Central memory CD8-positive, alpha-beta T cell (primary cell): ENCODE data around the gene BFSP1.

Experiments
- ATAC-seq: fragments of 150-1000 bp; cut with Tn5 transposase; replicated peaks from 2 replicates; pipeline ENCODE4 v1.10.0; 2022; ENCODE audit warnings: mild to moderate bottlenecking, moderate FRiP score, moderate number of reproducible peaks; ENCODE audit not compliant: poor library complexity, severe bottlenecking; ENCODE audit errors: extremely low read depth
- DNase-seq, 2 donors: peaks; one replicate each; pipeline ENCODE4 v3.0.0; 2021; ENCODE audit warnings: low spot score in 2 of 2
- H3K27ac Mint-ChIP-seq: one replicate; pipeline ENCODE4 v1.8.0; 2022; ENCODE audit warnings: low read depth, mild to moderate bottlenecking, moderate library complexity, mixed read lengths
- H3K27me3 Mint-ChIP-seq: one replicate; pipeline ENCODE4 v1.8.0; 2022; ENCODE audit warnings: mixed read lengths
- H3K36me3 Mint-ChIP-seq: one replicate; pipeline ENCODE4 v1.8.0; 2022; ENCODE audit warnings: mild to moderate bottlenecking, moderate library complexity, mixed read lengths; ENCODE audit not compliant: insufficient read depth
- H3K4me1 Mint-ChIP-seq: one replicate; pipeline ENCODE4 v1.8.0; 2022; ENCODE audit warnings: mixed read lengths
- H3K4me3 Mint-ChIP-seq: one replicate; pipeline ENCODE4 v1.8.0; 2022; ENCODE audit warnings: mild to moderate bottlenecking, moderate library complexity, mixed read lengths
- H3K9me3 Mint-ChIP-seq: one replicate; pipeline ENCODE4 v1.8.0; 2022; ENCODE audit warnings: mixed read lengths

BFSP1 gene

DNA sequence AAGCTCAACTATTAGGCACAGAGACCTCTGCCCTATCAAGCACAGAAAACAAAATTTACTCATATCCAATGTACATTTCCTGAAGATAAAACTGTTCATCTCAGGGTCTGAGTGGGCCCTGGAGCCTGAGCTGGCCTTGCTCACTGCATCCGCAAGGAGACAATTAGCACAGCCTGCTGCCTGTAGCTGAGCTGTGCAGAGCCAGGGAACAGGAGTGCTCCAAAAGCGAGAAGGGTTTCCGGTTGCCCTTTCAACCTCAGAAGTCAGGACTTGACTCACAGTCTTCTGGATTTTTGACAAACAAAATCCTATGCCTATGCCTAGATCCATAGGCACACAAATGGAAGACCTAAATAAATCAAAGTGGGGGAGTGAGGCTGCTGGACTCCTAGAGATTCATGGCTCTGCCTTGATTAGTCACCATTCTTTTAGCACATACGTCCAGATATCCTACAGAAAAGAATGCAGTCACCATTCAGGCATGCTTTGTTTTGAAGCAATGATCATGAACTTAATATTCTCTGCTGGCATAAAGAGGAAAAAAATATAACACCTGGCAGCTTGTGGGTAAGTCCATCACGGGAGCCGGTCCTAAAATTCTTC is 73.5 kb downstream of the BFSP1 start:
- no peak overlapping the region for H3K27ac Mint-ChIP-seq
- ATAC-seq (no peak), DNase-seq (no peak)
- H3K4me1 Mint-ChIP-seq = peaks cover 7% of the 10 kb centered on the region
- H3K27me3 Mint-ChIP-seq = peaks cover 51% of the 10 kb centered on the region
- H3K4me3 Mint-ChIP-seq = no peak overlapping the region
- no peaks in the 10 kb centered on the region for H3K9me3 Mint-ChIP-seq
- H3K36me3 Mint-ChIP-seq = no peaks in the 10 kb centered on the region

GRCh38 chr20:17457079-17457478 is 74.1 kb downstream of the BFSP1 start:
- Mint-ChIP-seq H3K27me3 (peaks cover 57% of the 10 kb centered on the region), H3K4me3 (no peak overlapping the region), H3K4me1 (peaks cover 7% of the 10 kb centered on the region), H3K27ac (no peak overlapping the region), H3K9me3 (no peaks in the 10 kb centered on the region), H3K36me3 (no peaks in the 10 kb centered on the region)
- DNase-seq (no peak), ATAC-seq (no peak)

DNA sequence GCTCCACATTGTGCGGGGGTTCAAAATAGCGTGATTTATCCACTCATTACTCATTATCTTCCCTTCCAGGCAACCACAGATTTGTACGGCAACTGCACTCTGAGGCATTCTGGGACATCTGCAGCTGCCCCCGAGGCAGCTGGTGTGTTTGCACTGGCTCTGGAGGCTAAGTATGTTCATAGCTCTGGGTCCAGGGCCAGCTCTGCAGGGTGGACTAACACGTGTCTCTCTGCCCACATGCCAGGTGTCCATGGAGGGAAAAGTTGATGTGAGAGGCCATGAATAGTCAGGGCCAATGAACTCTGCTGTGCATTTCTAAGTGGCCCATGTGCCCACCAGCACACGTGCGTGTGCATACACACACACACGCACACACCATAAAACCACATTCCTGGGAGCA is 74.9 kb downstream of the BFSP1 start:
- Mint-ChIP-seq H3K27me3 (peaks cover 65% of the 10 kb centered on the region), H3K4me3 (no peak overlapping the region), H3K4me1 (peaks cover 7% of the 10 kb centered on the region), H3K27ac (no peak overlapping the region), H3K36me3 (no peaks in the 10 kb centered on the region), H3K9me3 (no peaks in the 10 kb centered on the region)
- DNase-seq (no peak), ATAC-seq (no peak)

DNA sequence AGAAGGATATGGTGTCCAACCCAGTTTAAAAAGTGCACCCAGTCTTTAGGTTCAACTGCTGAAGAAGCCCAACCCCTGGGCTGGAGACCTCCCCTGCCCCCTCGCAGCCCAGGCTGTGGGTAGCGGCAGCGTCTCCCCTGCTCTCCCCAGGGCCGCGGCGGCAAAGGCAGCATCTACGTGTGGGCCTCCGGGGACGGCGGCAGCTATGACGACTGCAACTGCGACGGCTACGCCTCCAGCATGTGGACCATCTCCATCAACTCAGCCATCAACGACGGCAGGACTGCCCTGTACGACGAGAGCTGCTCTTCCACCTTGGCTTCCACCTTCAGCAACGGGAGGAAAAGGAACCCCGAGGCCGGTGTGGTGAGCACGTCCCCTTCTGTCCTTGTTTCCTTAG is 77.6 kb downstream of the BFSP1 start:
- H3K27ac Mint-ChIP-seq = no peak overlapping the region
- peaks cover 76% of the 10 kb centered on the region for H3K27me3 Mint-ChIP-seq
- H3K36me3 Mint-ChIP-seq = no peaks in the 10 kb centered on the region
- ATAC-seq (no peak), DNase-seq (no peak)
- H3K4me3 Mint-ChIP-seq = no peak overlapping the region
- H3K9me3 Mint-ChIP-seq = no peaks in the 10 kb centered on the region
- no peaks in the 10 kb centered on the region for H3K4me1 Mint-ChIP-seq

DNA sequence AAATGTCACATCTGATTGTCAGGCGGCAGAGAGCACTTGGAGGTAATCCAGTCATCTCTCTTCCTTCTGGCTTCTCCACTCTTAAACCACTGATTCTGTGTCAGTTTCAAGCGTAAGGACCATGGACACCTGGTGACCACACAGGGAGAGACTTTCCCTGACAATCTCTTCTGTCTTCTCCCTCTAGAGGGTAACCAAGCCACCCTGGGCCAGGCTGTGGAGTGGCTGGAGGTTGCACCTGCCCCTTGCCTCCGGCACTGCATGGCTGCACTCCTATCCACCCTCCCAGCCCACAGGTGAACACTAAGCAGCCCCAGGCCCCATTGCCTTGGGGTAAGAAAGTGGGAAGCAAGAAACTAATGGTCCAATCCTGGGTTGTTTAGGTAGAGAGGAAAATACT is 78.7 kb downstream of the BFSP1 start:
- Mint-ChIP-seq H3K27ac (no peak overlapping the region), H3K27me3 (peaks cover 67% of the 10 kb centered on the region), H3K9me3 (no peaks in the 10 kb centered on the region), H3K4me3 (no peak overlapping the region), H3K36me3 (peaks cover 1% of the 10 kb centered on the region), H3K4me1 (no peaks in the 10 kb centered on the region)
- no peak for DNase-seq
- ATAC-seq = no peak

DNA sequence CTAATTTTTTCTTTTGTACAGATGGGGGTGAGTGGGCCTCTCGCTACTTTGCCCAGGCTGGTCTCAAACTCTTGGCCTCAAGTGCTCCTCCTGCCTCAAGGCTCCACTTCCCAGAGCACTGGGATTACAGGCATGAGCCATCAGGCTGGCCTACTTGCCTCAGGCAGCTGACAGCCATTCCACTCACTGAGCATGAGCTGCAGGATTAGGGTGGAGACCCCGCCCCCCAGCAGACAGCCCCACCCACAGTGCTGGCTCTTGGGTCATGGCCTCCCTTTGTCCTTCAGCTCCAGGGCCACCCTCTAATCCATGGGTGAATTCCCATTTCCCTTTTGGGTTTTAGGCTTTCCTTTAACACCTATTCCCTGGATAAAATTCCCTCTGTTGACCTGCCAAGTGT is 82.1 kb downstream of the BFSP1 start:
- H3K4me3 Mint-ChIP-seq = no peak overlapping the region
- peaks cover 52% of the 10 kb centered on the region for H3K27me3 Mint-ChIP-seq
- ATAC-seq (no peak), DNase-seq (no peak)
- no peaks in the 10 kb centered on the region for H3K9me3 Mint-ChIP-seq
- peaks cover 1% of the 10 kb centered on the region for H3K36me3 Mint-ChIP-seq
- no peaks in the 10 kb centered on the region for H3K4me1 Mint-ChIP-seq
- no peak overlapping the region for H3K27ac Mint-ChIP-seq

DNA sequence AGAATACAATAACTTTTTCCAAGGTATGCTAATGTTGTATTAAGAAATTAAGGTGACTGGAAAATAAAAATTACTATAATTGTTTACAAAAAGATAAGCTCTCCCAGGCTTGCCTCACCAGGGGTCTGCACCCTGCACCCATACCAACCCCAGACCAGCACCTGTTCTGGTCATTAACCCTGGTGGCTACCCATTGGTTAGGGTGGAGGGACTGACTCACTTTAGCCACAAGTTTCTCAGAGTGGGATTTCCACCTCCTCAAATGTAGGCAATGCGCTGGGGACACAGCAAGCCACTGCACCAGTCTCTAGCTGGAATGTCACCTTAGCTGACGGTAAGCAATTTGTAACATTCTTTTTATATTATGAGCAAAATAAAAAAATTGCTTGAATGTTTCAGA is 83.1 kb downstream of the BFSP1 start:
- no peak for DNase-seq
- no peaks in the 10 kb centered on the region for H3K9me3 Mint-ChIP-seq
- no peak overlapping the region for H3K27ac Mint-ChIP-seq
- no peak overlapping the region for H3K4me3 Mint-ChIP-seq
- H3K4me1 Mint-ChIP-seq = no peaks in the 10 kb centered on the region
- no peak for ATAC-seq
- peaks cover 54% of the 10 kb centered on the region for H3K27me3 Mint-ChIP-seq
- peaks cover 1% of the 10 kb centered on the region for H3K36me3 Mint-ChIP-seq

- H3K4me3 Mint-ChIP-seq = no peak overlapping the region
- no peak for ATAC-seq
- peaks cover 4% of the 10 kb centered on the region for H3K9me3 Mint-ChIP-seq
- DNase-seq = no peak
- H3K4me1 Mint-ChIP-seq = no peaks in the 10 kb centered on the region
- no peak overlapping the region for H3K27ac Mint-ChIP-seq
- peaks cover 1% of the 10 kb centered on the region for H3K36me3 Mint-ChIP-seq
- H3K27me3 Mint-ChIP-seq = peaks cover 56% of the 10 kb centered on the region
These were observed 85.0 kb downstream of the BFSP1 start for GRCh38 chr20:17446171-17446570.

DNA sequence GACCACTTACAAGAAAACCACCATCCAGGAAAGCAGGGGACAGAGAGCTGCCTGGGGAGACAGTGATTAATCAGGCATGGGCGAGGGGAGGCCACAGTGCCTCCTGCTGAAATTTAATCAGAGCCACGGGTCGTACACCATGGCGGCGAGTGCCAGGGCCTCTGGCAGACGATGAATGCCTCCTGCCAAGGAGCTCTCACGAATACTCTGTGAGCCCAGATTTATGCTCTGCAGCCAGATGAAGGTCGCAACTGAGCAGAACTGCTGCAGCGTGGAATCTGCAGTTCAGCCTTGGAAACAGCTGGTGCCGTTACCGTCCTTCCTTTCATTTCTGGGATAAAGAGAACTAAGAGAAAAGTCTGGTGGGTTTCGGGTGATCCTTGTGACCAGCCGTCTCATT is 85.6 kb downstream of the BFSP1 start:
- ATAC-seq = no peak
- Mint-ChIP-seq H3K4me3 (no peak overlapping the region), H3K36me3 (peaks cover 1% of the 10 kb centered on the region), H3K27ac (no peak overlapping the region), H3K27me3 (peaks cover 56% of the 10 kb centered on the region), H3K9me3 (peaks cover 4% of the 10 kb centered on the region), H3K4me1 (no peaks in the 10 kb centered on the region)
- no peak for DNase-seq

DNA sequence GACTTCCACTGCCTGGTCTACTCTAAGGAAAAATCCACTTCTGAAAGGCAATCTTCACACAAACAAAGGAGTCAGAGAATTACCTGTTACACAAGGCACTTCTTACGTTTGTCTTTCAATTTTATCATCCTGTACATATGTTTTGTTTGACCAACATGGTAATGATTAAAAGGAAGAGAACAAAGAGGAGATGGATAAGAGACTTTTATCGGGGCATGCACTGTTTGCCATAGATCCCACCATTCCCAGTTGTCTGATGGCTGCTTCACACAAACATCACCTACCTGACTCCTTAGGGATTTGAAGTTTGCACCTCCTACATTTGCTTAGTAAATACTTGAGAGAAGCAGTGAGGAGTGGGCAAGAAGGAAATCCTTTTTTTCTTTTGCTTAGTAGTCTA is 87.1 kb downstream of the BFSP1 start:
- peaks cover 4% of the 10 kb centered on the region for H3K9me3 Mint-ChIP-seq
- no peak for ATAC-seq
- no peak for DNase-seq
- peaks cover 66% of the 10 kb centered on the region for H3K27me3 Mint-ChIP-seq
- peaks cover 1% of the 10 kb centered on the region for H3K36me3 Mint-ChIP-seq
- H3K4me1 Mint-ChIP-seq = no peaks in the 10 kb centered on the region
- H3K27ac Mint-ChIP-seq = no peak overlapping the region
- no peak overlapping the region for H3K4me3 Mint-ChIP-seq
